ENCODE results near the gene MRPS17.
A peak's percentile ranks its signal among the peaks of the same experiment; 100 is the strongest.
"Not testable (repeated sequence)": the region's sequence is repeated elsewhere in the genome, so short reads cannot be mapped to it uniquely, and the experiment has no call there.

The MRPS17 gene

GRCh38 chr7:55951637-55952351 lies at the start of gene MRPS17:
MRPS17 (plus strand) TSS chr7:55951877; CDS start chr7:55953196, 1,319 bp downstream.
- DNase-seq (ENCODE audit: low read depth): peak; percentile 91

GRCh38 chr7:55903985-55904759 lies 47.5 kb upstream of the MRPS17 start:
- DNase-seq (ENCODE audit: low read depth): no peak

DNA sequence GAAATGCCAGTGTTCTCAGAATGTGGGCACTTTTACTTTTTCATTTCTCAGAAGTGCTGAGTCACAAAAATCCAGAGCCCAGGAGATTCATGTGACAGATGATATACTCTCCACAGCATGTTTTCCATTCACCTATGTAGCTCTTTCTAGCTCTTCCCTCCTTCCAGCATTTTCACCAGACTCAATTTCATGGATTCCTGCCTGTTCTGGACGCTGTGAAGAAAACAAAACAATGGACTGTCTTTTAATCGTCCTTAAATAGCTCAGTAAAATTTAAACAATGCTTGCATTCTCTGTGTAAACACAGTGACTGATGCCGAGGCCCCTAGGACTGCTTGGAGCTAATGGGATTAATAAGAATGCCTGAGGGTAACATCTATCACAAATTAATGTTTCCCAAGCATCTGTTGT lies 38.9 kb upstream of the MRPS17 start:
- DNase-seq (ENCODE audit: low read depth): no peak

GRCh38 chr7:55917771-55918170 lies 33.9 kb upstream of the MRPS17 start:
- no peak for DNase-seq (ENCODE audit: low read depth)

DNA sequence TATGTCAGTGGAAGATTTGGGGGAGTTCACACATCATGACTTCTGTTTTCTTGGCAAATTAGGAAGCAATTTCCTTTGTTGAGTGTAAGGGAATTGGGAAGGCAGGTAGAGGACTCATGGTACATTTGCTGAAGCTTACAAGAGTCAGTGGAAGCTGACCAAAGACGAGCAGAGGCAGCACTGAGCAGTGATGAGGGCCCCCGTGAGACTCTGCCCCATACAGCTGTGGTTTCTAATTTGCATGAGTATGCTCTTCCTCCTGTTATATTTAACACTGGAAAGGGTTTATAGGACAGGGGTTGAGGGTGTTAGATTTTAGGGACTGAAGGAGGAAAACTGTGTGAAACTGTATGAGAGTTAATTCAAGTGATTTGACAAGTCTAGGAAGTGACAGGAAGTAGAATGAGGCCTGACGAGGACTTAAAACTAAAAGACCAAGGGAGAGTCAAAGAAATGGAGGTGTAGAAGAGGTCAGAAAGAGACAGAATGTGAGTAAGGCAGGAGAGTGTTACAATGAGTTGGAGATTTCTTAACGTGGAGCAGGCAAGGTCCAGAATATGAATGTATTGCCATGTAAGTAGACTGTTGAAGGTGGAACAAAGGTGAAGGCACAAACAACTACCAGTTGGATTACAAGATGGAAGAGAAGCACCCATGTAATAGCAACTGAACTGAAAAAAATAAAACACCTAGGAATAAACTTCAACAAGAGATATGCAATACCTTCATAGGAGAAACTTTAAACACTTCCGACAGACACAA lies 23.5 kb upstream of the MRPS17 start:
- DNase-seq (ENCODE audit: low read depth): no peak

DNA sequence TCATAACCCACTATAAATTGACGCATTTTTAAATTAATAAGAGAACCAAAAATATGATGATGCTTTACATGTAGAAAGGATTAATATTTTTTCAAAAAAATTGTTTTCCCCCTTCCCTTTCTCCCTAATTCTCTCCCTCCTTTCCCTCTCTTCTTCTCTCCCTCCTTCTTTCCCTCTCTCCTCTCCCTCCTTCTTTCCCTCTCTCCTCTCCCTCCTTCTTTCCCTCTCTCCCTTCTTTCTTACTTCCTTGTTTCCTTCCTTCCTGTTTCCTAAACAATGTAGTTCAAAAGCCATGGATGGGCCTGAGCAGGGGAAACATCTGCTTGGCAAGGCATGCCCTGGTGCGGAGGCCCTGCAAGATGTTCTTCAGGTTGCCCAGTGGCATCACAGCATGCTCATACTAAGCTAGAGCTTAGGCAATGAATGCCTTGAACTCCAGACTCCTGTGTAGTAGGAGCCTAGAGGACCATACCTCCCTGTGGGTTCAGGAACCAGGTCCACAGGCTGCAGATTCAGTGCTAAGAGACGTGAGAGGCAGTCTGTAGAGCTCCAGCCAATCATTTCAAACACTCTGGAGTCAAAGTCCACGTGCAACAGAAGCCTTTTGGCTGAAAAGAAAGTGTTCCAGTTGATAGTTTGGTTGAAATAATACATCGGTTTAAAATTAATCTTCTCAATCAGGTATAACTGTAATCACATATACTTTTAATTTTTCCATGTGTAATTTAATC lies 20.1 kb upstream of the MRPS17 start:
- no peak for DNase-seq (ENCODE audit: low read depth)

DNA sequence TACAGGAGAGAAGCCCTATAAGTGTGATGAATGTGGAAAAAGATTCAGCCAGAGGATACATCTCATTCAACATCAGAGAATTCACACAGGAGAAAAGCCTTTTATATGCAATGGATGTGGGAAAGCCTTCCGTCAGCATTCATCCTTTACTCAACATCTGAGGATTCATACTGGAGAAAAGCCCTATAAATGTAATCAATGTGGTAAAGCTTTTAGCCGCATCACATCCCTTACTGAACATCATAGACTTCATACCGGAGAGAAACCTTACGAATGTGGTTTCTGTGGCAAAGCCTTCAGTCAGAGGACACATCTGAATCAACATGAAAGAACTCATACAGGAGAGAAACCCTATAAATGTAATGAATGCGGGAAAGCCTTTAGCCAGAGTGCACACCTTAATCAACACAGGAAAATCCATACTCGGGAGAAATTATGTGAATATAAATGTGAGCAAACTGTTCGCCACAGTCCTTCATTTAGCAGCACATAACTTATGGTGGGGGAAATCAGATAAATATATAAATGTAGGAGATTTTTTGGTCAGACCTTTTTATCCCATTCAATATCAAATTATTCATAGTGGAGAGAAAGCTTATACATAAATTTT lies 12.1 kb upstream of the MRPS17 start:
- DNase-seq (ENCODE audit: low read depth): no peak

DNA sequence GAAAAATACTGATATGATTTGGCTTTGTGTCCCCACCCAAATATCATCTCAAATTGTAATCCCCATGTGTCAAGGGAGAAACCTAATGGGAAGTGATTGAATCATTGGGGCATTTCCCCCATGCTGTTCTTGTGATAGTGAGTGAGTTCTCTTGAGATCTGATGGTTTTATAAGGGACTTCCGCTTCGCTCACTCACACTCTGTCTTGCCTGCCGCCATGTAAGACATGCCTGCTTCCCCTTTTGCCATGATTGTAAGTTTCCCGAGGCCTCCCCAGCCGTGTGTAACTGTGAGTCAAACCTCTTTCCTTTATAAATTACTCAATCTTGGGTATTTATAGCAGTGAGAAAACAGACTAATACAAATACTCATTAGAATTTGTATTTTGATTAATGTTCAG lies 5.1 kb upstream of the MRPS17 start:
- DNase-seq (ENCODE audit: low read depth): no peak

GRCh38 chr7:55952352-55952671 lies 635 bp downstream of the MRPS17 start:
- DNase-seq (ENCODE audit: low read depth): not testable (repeated sequence)

DNA sequence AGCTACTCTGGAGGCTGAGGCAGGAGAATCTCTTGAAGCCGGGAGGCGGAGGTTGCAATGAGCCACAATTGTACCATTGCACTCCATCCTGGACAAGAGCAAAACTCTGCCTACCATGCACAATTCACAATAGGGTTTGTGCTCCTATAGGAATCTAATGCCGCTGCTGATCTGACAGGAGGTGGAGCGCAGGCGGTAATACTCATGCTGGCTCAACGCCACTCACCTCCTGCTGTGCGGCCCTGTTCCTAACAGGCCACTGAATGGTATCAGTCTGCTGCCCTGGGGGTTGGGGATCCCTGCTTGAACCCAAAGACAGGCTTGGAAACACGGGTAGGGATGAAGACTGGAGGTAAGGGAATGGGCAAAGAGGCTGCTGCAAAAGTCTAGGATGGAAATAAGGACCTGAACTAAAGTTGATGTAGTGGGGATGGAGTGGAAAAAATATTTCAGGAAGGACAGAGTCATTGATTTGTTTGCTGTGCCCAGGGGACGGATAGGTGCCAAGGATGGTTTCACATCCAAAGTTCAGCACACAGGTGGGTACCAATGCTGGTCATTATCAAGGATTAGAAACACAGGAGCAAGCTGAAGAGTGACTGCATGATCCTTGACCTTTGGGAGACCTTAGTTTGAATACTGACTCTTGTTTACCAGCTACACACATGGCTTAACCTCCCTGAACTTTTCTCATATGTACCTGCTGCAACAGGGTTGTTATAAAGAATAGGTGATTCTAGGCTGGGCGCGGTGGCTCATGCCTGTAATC lies 2.2 kb downstream of the MRPS17 start:
- no peak for DNase-seq (ENCODE audit: low read depth)

DNA sequence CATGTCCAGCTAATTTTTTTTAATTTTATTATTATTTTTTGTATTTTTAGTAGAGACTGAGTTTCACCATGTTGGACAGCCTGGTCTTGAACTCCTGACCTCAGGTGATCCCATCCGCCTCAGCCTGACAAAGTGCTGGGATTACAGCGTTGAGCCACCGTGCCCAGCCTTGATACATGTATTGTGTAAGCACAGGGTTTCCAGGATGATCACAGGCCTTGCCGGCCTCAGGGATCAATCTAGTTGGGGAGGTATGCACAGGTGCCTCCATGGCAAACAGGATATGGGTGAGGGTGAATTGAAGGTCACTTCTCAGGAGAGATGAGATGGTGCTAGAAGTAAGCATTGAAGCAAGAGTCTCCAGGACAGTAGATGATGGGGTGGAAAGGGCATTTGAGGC lies 5.5 kb downstream of the MRPS17 start:
- no peak for DNase-seq (ENCODE audit: low read depth)

- no peak for DNase-seq (ENCODE audit: low read depth)
Observed at GRCh38 chr7:55962014-55962413, 10.3 kb downstream of the MRPS17 start.

- DNase-seq (ENCODE audit: low read depth): no peak
Observed at GRCh38 chr7:55963584-55964168, 12.0 kb downstream of the MRPS17 start.

GRCh38 chr7:55964261-55965099 lies 12.8 kb downstream of the MRPS17 start, which contains the start of gene NIPSNAP2:
NIPSNAP2 (plus strand) TSS chr7:55964585; CDS start chr7:55964610, 25 bp downstream.
- peak; percentile 54 for DNase-seq (ENCODE audit: low read depth)

GRCh38 chr7:55965100-55965470 lies 13.4 kb downstream of the MRPS17 start:
- DNase-seq (ENCODE audit: low read depth): no peak

DNA sequence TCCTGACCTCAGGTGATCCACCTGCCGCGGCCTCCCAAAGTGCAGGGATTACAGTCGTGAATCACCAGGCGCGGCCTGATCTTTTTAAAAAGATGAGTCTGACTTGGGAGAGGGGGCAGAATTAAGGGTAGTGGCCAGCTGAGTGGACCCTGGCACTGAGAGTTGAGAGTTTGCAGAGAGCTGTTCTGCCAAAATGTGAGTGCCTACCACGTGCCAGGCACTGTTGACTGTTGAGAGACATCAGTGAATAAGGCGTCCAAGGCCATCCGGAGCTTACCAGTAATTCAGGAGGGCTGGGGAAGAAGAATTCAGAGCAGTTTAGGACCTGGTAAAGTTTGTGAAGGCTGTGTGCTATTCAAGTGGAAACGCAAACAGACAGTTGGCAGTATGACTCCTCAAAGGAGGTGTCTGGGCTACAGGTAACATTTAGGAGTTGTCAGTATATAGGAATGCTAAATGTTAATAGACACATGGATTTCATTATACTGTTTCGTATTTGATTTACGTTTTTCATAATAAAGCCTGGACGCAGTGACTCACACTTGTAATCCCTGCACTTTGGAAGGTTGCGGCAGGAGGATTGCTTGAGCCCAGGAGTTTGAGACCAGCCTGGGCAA lies 14.2 kb downstream of the MRPS17 start:
- no peak for DNase-seq (ENCODE audit: low read depth)

DNA sequence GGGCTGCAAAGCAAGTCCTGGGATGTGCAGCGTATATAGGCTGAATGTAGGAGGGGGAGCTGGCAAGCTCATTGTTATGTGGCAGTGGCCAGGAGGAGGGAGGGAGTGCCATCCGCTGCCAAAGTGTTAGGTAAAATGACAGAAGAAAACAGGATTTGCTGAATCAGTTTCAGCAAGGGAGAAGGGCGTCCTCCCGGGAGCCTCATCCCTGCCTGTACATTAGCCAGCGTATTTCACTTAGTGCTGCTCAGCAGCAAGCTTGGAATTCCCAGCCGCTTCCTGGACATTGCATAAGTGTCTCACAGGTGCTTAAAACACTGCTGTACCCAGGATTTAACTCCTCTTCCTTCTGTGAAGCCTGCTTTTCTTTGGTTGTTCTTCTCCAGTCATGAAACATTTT lies 15.2 kb downstream of the MRPS17 start:
- DNase-seq (ENCODE audit: low read depth): no peak

GRCh38 chr7:55969391-55969790 lies 17.7 kb downstream of the MRPS17 start:
- DNase-seq (ENCODE audit: low read depth): no peak

- no peak for DNase-seq (ENCODE audit: low read depth)
Observed at GRCh38 chr7:55970561-55970960, 18.9 kb downstream of the MRPS17 start.
